Upper lobe of left lung (tissue), 4 donors: ENCODE data around the gene NKIRAS1.

ENCODE experiments used
- CTCF ChIP-seq, 6 experiments: fragments of 450-650 bp in 4 of 6; fragments of 200-600 bp in 2 of 6; sonication (generic) in 2 of 6; IDR thresholded peaks; one replicate each; pipeline ENCODE4 v1.5.1; 2016 to 2019; ENCODE audit warnings: antibody characterized with exemption in 6 of 6
- EP300 ChIP-seq, 4 donors: sonication (generic); formaldehyde crosslinking; IDR thresholded peaks; one replicate each; pipeline ENCODE4 v1.5.1; 2017; ENCODE audit warnings: antibody characterized with exemption in 4 of 4, control low read depth in 2 of 4
- POLR2A ChIP-seq, 4 donors: fragments of 450-650 bp; IDR thresholded peaks; one replicate each; pipeline ENCODE4 v1.5.1; 2016 to 2017; ENCODE audit warnings: antibody characterized with exemption in 4 of 4, mild to moderate bottlenecking in 2 of 4
- POLR2AphosphoS5 ChIP-seq, 2 donors: sonication (generic); formaldehyde crosslinking; IDR thresholded peaks; one replicate each; pipeline ENCODE4 v1.5.1; 2017; ENCODE audit warnings: antibody characterized with exemption in 2 of 2

- TF ChIP-seq CTCF (IDR thresholded peaks at IDR 0.05) (peak in 1 of 6 experiments; percentile 19), POLR2A (IDR thresholded peaks at IDR 0.05) (no peak), EP300 (IDR thresholded peaks at IDR 0.05) (no peak), POLR2AphosphoS5 (IDR thresholded peaks at IDR 0.05) (no peak)
Observed at GRCh38 chr3:23884481-23884880, 32.3 kb downstream of the NKIRAS1 start.
